Naive B cell (primary cell): ENCODE data around the gene FUT6. TPM values are rescaled to one million over a fixed set of nuclear protein-coding genes. Genes with fewer than 3 reads are reported as not detected.
"Not testable (repeated sequence)": the region's sequence is repeated elsewhere in the genome, so short reads cannot be mapped to it uniquely, and the experiment has no call there.

Source experiments
- ATAC-seq, 2 donors: fragments of 150-1000 bp; cut with Tn5 transposase; 2 replicates each; pipeline ENCODE4 v1.10.0; 2021; ENCODE audit warnings: low read depth in 2 of 2, mild to moderate bottlenecking in 2 of 2, moderate library complexity in 2 of 2
- DNase-seq: peaks from one replicate; pipeline ENCODE4 v3.0.0; 2022
- H3K27ac Mint-ChIP-seq, 6 donors: one replicate each; pipeline ENCODE4 v1.8.0; 2020 to 2022; ENCODE audit warnings: mild to moderate bottlenecking in 6 of 6, mixed read lengths in 6 of 6, moderate library complexity in 5 of 6, inconsistent platforms in 2 of 6
- H3K27me3 Mint-ChIP-seq, 3 donors: one replicate each; pipeline ENCODE4 v1.8.0; 2021 to 2022; ENCODE audit warnings: mixed read lengths in 3 of 3, mild to moderate bottlenecking in 1 of 3
- H3K36me3 Mint-ChIP-seq, 2 donors: one replicate each; pipeline ENCODE4 v1.8.0; 2020 to 2022; ENCODE audit warnings: mixed read lengths in 2 of 2, inconsistent platforms in 1 of 2, mild to moderate bottlenecking in 1 of 2
- H3K4me1 Mint-ChIP-seq, 3 donors: one replicate each; pipeline ENCODE4 v1.8.0; 2020 to 2022; ENCODE audit warnings: mixed read lengths in 3 of 3, inconsistent platforms in 1 of 3, mild to moderate bottlenecking in 1 of 3, moderate library complexity in 1 of 3
- H3K4me3 Mint-ChIP-seq, 8 donors: one replicate each; pipeline ENCODE4 v1.8.0; 2020 to 2022; ENCODE audit warnings: mild to moderate bottlenecking in 8 of 8, mixed read lengths in 8 of 8, moderate library complexity in 8 of 8, inconsistent platforms in 2 of 8
- H3K9me3 Mint-ChIP-seq, 7 donors: one replicate each; pipeline ENCODE4 v1.8.0; 2020 to 2022; ENCODE audit warnings: mixed read lengths in 7 of 7, mild to moderate bottlenecking in 5 of 7, inconsistent platforms in 2 of 7, moderate library complexity in 1 of 7
- polyA plus RNA-seq, 6 donors: library from polyadenylated mRNA; unstranded; fragments of 300-500 nt; fragmentation: Illumina TruSeq; gene quantifications; one replicate each; pipeline ENCODE4 v1.2.3, GENCODE V29; 2021; ENCODE audit warnings: low read depth in 6 of 6

Gene FUT6
- polyA plus RNA-seq, 6 donors from 2014 or later: not detected

DNA sequence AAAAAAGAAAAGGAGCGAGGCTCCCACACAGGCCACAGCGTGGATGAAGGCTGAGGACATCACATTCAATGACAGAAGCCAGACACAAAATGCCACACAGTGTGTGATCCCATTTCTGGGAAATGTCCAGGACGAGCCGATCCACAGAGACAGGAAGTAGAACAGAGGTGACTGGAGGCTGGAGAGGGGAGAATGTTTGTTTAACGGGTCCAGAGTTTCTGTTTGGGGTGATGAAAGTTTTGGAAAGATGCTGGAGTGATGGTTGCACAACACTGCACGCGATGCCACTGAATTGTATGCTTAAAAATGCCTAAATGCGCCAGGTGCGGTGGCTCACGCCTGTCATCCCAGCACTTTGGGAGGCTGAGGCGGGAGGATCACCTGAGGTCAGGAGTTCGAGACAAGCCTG lies 31.5 kb upstream of the FUT6 start:
- Mint-ChIP-seq H3K27ac (no peak overlapping the region), H3K27me3 (peaks cover 0 to 10% (median under 1%) of the 10 kb centered on the region in 3 donors), H3K4me1 (no peaks in the 10 kb centered on the region), H3K9me3 (peaks cover 0 to 2% (median 0%) of the 10 kb centered on the region in 7 donors), H3K4me3 (no peak overlapping the region), H3K36me3 (no peaks in the 10 kb centered on the region)
- DNase-seq: no peak
- no peak for ATAC-seq

DNA sequence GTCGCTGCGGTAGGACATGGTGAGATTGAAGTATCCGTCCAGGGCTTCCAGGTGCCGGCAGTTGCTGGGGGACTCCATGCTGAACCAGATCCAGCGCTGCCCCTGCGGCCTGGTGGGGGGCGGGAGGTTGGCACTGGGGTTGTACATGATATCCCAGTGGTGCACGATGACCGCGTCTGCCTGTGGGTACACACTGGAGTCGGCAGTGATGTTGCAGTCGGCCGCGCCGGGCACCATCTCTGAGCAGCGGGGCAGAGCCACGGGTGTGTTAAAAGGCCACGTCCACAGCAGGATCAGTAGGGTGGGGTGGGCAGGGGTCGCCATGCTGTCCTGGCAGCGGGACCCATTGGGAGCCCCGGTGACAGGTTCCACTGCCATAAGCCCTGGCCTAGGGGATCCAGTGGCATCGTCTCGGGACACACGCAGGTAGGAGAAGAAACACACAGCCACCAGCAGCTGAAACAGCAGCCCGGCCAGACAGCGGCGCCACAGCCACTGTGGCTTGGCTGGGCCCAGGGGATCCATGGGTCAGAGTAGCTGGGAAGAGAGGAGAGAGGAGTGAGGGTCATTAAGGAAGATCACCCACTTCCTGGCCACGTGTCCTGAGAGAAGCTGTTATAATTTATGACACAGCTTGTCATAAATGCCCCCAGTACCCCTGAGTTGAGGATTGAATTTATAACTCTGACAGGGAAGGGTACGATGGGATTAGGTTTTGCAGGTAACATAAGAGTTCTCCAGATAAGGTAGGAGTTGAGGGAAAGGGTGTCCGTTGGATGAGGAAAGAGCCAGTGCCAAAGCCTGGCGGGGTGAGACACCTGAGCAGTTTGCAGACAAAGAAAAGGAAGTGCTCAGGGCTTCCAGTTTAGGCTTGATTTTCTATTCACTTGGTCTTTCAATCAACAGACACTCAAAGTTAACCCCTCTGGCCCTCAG lies 28.0 kb upstream of the FUT6 start:
- Mint-ChIP-seq H3K27ac (no peak overlapping the region), H3K36me3 (no peaks in the 10 kb centered on the region)

DNA sequence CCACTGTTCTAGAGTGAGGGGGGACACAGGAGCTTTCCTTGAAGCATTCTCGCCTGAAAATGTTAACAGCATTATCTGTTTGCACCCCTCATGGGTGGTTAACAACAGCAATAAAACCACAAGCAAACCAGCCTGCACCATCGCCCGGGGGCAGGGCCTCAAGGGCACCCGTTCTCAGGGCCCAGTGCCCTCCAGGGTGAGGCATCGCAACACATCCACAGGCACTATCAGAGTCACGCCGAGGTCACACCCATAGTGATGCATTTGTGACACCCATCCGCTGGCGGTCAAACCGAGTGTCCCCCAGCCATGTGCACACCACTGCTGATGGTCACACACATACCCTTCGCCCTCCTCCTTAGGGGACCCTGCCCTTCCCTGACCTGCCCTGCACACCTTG lies 26.3 kb upstream of the FUT6 start:
- peaks cover 0 to 32% (median 27%) of the 10 kb centered on the region in 3 donors for H3K27me3 Mint-ChIP-seq
- ATAC-seq (no peak), DNase-seq (no peak)
- H3K36me3 Mint-ChIP-seq: no peaks in the 10 kb centered on the region
- no peaks in the 10 kb centered on the region for H3K9me3 Mint-ChIP-seq
- no peak overlapping the region for H3K27ac Mint-ChIP-seq
- no peaks in the 10 kb centered on the region for H3K4me1 Mint-ChIP-seq
- no peak overlapping the region for H3K4me3 Mint-ChIP-seq

More for the DNA sequence above, 28.0 kb upstream of the FUT6 start:
- Mint-ChIP-seq H3K27me3 (peaks cover 0 to 23% (median 19%) of the 10 kb centered on the region in 3 donors), H3K4me3 (no peak overlapping the region), H3K4me1 (no peaks in the 10 kb centered on the region), H3K9me3 (peaks cover 0 to 2% (median 0%) of the 10 kb centered on the region in 7 donors)
- no peak for ATAC-seq
- DNase-seq: no peak

DNA sequence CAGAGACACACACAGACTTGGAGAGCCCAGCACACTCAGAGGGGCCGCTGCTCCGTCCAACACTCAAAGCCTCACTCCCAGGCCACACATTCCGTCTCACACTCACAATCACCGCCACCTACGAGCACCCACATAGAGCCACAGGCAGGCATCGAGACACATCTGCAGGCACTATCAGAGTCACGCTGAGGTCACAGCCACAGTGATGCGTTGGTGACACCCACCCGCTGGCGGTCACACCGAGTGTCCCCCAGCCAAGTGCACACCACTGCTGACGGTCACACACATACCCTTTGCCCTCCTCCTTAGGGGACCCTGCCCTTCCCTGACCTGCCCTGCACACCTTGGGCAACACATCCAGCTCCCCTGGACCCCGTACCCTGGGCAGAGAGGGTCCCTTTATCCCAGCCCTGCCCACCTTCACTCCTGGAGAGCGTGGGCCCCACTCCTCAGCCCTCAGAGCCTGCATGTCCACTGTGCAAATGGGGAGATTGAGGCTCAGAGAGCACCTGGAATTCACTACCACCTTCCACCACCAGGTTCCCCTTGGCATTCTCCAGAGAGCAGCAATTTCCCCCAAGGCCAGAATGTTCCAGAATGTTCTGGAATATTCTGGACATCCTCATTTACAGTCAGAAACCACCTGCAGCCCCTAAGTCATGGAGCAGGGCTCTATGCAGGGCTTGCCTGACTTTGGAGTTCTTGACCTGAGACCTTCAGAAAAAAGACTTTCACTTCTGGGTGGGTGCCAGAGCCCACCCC lies 25.4 kb upstream of the FUT6 start:
- ATAC-seq (no peak), DNase-seq (no peak)
- Mint-ChIP-seq H3K27ac (peak overlapping the region in 3 of 6 donors; percentile 16 to 83 (median 56)), H3K4me1 (no peaks in the 10 kb centered on the region), H3K27me3 (peaks cover 0 to 36% (median 27%) of the 10 kb centered on the region in 3 donors), H3K36me3 (no peaks in the 10 kb centered on the region), H3K4me3 (no peak overlapping the region), H3K9me3 (no peaks in the 10 kb centered on the region)

- H3K9me3 Mint-ChIP-seq: no peaks in the 10 kb centered on the region
- no peaks in the 10 kb centered on the region for H3K36me3 Mint-ChIP-seq
- no peak for ATAC-seq
- DNase-seq: no peak
- peak overlapping the region in 2 of 6 donors; percentile 56 to 83 for H3K27ac Mint-ChIP-seq
- H3K4me1 Mint-ChIP-seq: no peaks in the 10 kb centered on the region
- H3K4me3 Mint-ChIP-seq: no peak overlapping the region
- peaks cover 0 to 38% (median 27%) of the 10 kb centered on the region in 3 donors for H3K27me3 Mint-ChIP-seq
Measured at GRCh38 chr19:5864013-5864720, 24.7 kb upstream of the FUT6 start.

DNA sequence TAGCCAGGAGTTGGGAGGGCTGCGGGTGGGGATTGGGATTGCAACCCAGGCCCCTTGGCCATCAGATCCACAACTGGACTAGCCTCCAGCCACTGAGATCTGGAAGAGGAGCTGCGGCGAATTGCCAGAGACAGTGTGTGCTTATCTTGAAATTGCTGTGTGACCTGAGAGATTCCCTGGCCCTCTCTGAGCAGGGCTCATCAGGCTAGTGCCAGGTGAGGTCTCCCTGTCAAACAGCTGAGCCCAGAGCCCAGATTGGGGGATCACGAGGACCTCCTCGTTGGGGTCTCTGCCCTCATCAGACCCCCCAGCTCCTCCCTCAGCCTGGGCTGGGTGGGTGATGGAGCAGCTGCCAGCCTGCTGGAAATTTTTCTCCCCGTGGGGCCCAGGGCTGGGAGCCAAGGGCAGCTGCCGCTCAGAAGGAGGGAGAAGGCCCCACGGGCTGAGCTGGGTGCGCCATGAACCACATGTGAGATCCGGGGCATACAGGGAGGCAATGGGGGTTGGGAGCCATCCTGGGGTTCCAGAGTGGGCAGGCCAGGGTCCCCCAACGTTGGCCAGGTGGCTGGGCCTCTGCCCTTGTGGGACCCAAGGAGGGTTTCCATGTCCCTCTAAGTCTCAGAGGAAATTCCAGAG lies 23.6 kb upstream of the FUT6 start:
- no peaks in the 10 kb centered on the region for H3K36me3 Mint-ChIP-seq
- no peak for ATAC-seq

GRCh38 chr19:5857203-5858081 lies 17.9 kb upstream of the FUT6 start:
- ATAC-seq: no peak
- Mint-ChIP-seq H3K4me3 (no peak overlapping the region), H3K9me3 (peaks cover 0 to 2% (median 0%) of the 10 kb centered on the region in 7 donors)

More for the DNA sequence above, 23.6 kb upstream of the FUT6 start:
- Mint-ChIP-seq H3K27me3 (peaks cover 0 to 38% (median 26%) of the 10 kb centered on the region in 3 donors), H3K4me1 (no peaks in the 10 kb centered on the region), H3K9me3 (no peaks in the 10 kb centered on the region), H3K4me3 (peak overlapping the region in 1 of 8 donors; percentile 79), H3K27ac (no peak overlapping the region)
- no peak for DNase-seq

DNA sequence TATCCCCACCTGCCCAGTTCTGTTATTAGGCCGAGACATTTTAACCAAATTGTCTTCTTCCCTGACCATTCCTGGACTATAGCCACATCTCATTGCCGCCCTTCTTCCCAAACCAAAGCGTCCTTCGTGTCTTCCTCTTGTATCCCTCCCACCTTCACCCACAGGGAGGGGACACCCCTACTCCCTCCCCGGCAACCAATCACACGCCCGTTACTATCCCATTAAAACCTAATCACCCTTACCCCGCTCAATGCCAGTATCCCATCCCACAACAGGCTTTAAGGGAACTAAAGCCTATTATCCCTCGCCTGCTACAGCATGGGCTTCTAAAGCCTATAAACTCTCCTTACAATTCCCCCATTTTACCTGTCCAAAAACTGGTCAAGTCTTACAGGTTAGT lies 15.6 kb upstream of the FUT6 start:
- H3K9me3 Mint-ChIP-seq, H3K36me3 Mint-ChIP-seq, H3K27ac Mint-ChIP-seq, DNase-seq, ATAC-seq, H3K4me1 Mint-ChIP-seq, H3K4me3 Mint-ChIP-seq, H3K27me3 Mint-ChIP-seq: not testable (repeated sequence)

More at GRCh38 chr19:5857203-5858081, 17.9 kb upstream of the FUT6 start:
- Mint-ChIP-seq H3K36me3 (no peaks in the 10 kb centered on the region), H3K27ac (no peak overlapping the region), H3K4me1 (no peaks in the 10 kb centered on the region), H3K27me3 (peaks cover 0 to 15% (median 14%) of the 10 kb centered on the region in 3 donors)
- no peak for DNase-seq

GRCh38 chr19:5854121-5854520 lies 14.6 kb upstream of the FUT6 start:
- H3K4me3 Mint-ChIP-seq, H3K9me3 Mint-ChIP-seq, ATAC-seq, H3K4me1 Mint-ChIP-seq, DNase-seq, H3K27me3 Mint-ChIP-seq, H3K36me3 Mint-ChIP-seq: not testable (repeated sequence)
- peak overlapping the region in 1 of 6 donors; percentile 7 for H3K27ac Mint-ChIP-seq

- no peak for ATAC-seq
- DNase-seq: no peak
- H3K4me3 Mint-ChIP-seq: peak within 1 kb of the TSS in 2 of 8 donors; percentile 26 to 42
- no peaks in the 10 kb centered on the region for H3K36me3 Mint-ChIP-seq
- peaks cover 0 to 7% (median 0%) of the 10 kb centered on the region in 3 donors for H3K27me3 Mint-ChIP-seq
- no peak within 1 kb of the TSS for H3K27ac Mint-ChIP-seq
- H3K4me1 Mint-ChIP-seq: no peaks in the 10 kb centered on the region
- H3K9me3 Mint-ChIP-seq: no peaks in the 10 kb centered on the region
Measured at GRCh38 chr19:5851302-5851701, 11.8 kb upstream of the FUT6 start, which contains the start of gene FUT3. FUT3 (minus strand) TSS chr19:5851449.

- no peaks in the 10 kb centered on the region for H3K36me3 Mint-ChIP-seq
- H3K4me1 Mint-ChIP-seq: no peaks in the 10 kb centered on the region
- peaks cover 0 to 7% (median 0%) of the 10 kb centered on the region in 3 donors for H3K27me3 Mint-ChIP-seq
- H3K27ac Mint-ChIP-seq: no peak overlapping the region
- no peaks in the 10 kb centered on the region for H3K9me3 Mint-ChIP-seq
- no peak for DNase-seq
- peak overlapping the region in 2 of 8 donors; percentile 26 to 42 for H3K4me3 Mint-ChIP-seq
- ATAC-seq: no peak
Measured at GRCh38 chr19:5850743-5851293, 11.3 kb upstream of the FUT6 start.

- DNase-seq (no peak), ATAC-seq (no peak)
- H3K9me3 Mint-ChIP-seq: no peaks in the 10 kb centered on the region
Measured at GRCh38 chr19:5850189-5850588, 10.7 kb upstream of the FUT6 start.

More at GRCh38 chr19:5850189-5850588, 10.7 kb upstream of the FUT6 start:
- Mint-ChIP-seq H3K36me3 (no peaks in the 10 kb centered on the region), H3K4me1 (no peaks in the 10 kb centered on the region), H3K27ac (no peak overlapping the region), H3K4me3 (no peak overlapping the region), H3K27me3 (peaks cover 0 to 7% (median 0%) of the 10 kb centered on the region in 3 donors)
